ENCODE results near the gene ITPK1. TPM values are rescaled to one million over a fixed set of nuclear protein-coding genes. Genes with fewer than 3 reads are reported as not detected.

Gene ITPK1
- total and polyA plus RNA-seq, 2 donors (not counting 3 experiments of a cell fraction or from before 2014, with no cell fraction given): 39.6 to 51.8 TPM

GRCh38 chr14:92986254-92987147 is 129.2 kb downstream of the ITPK1 start:
- Histone ChIP-seq H2AFZ (ENCODE audit: low read depth, low read length) (no peak overlapping the region), H3K4me2 (ENCODE audit: insufficient read depth, low read length) (no peak overlapping the region), H3K4me3 (replicated peaks in 1 of 3; ENCODE audit: insufficient read depth in 1 of 3, low read depth in 1 of 3, low read length in 3 of 3) (no peak overlapping the region), H3K36me3 (ENCODE audit: control insufficient read depth in 2 of 2, extremely low read depth in 1 of 2, insufficient read depth in 2 of 2, low read length in 2 of 2) (no peaks in the 10 kb centered on the region), H3K9me1 (replicated peaks; ENCODE audit: control insufficient read depth, extremely low read depth, insufficient read depth, low read length) (no peaks in the 10 kb centered on the region), H4K20me1 (replicated peaks; ENCODE audit: control insufficient read depth, extremely low read depth, insufficient read depth, low read length) (no peaks in the 10 kb centered on the region), H3K27ac (ENCODE audit: insufficient read depth, low read depth, low read length) (no peak overlapping the region), H3K9me3 (replicated peaks; ENCODE audit: control insufficient read depth, insufficient read depth, low read length) (no peaks in the 10 kb centered on the region), H3K4me1 (ENCODE audit: control insufficient read depth, extremely low read depth, insufficient read depth, low read length) (no peaks in the 10 kb centered on the region), H3K79me2 (ENCODE audit: control insufficient read depth, insufficient read depth, low read length) (no peaks in the 10 kb centered on the region), H3K27me3 (ENCODE audit: control insufficient read depth in 2 of 2, insufficient read depth in 2 of 2, low read length in 2 of 2) (no peaks in the 10 kb centered on the region), H3K9ac (replicated peaks; ENCODE audit: extremely low read depth, insufficient read depth, low read length) (no peak overlapping the region)
- FAIRE-seq: no peak
- POLR2A ChIA-PET: no interaction called here
- intact Hi-C loops (cut with micrococcal nuclease) (no loop called here), dilution Hi-C loops (cut with MboI; ENCODE audit: extremely low pct_ligation_motif_present, low sequenced_read_pairs) (no loop called here)
- no TSS peak for BruUV-seq (replicated peaks)
- peak; percentile 27 for DNase-seq (ENCODE audit: low read depth, low spot score)
- CTCF ChIA-PET: interaction anchor here (0.7 to 1.4 kb wide), 3 partner anchors 34 to 146 kb away, joined by 3 to 5 read pairs (median 4); no protein-coding TSS in a partner anchor
- TF ChIP-seq GATA2 (IDR thresholded peaks at IDR 0.05; ENCODE audit: insufficient read depth, insufficient read length, low read depth, low read length) (no peak), MYC (IDR thresholded peaks at IDR 0.05; ENCODE audit: low read depth, low read length) (no peak), FOS (IDR thresholded peaks at IDR 0.05; ENCODE audit: borderline replicate concordance, insufficient read depth, low read length) (no peak), POLR2AphosphoS5 (IDR thresholded peaks at IDR 0.05; ENCODE audit: insufficient read depth, low read depth, low read length) (no peak), MAX (IDR thresholded peaks at IDR 0.05; ENCODE audit: insufficient read depth, insufficient read length) (no peak), EZH2 (IDR thresholded peaks at IDR 0.05; ENCODE audit: borderline replicate concordance, low read depth, low read length, severe bottlenecking) (no peak), POLR2A (IDR thresholded peaks at IDR 0.05; ENCODE audit: low read depth, low read length) (no peak), JUN (IDR thresholded peaks at IDR 0.05; ENCODE audit: borderline replicate concordance, insufficient read depth, insufficient read length, low read depth) (no peak)
- TF ChIP-seq, protein P1, sequence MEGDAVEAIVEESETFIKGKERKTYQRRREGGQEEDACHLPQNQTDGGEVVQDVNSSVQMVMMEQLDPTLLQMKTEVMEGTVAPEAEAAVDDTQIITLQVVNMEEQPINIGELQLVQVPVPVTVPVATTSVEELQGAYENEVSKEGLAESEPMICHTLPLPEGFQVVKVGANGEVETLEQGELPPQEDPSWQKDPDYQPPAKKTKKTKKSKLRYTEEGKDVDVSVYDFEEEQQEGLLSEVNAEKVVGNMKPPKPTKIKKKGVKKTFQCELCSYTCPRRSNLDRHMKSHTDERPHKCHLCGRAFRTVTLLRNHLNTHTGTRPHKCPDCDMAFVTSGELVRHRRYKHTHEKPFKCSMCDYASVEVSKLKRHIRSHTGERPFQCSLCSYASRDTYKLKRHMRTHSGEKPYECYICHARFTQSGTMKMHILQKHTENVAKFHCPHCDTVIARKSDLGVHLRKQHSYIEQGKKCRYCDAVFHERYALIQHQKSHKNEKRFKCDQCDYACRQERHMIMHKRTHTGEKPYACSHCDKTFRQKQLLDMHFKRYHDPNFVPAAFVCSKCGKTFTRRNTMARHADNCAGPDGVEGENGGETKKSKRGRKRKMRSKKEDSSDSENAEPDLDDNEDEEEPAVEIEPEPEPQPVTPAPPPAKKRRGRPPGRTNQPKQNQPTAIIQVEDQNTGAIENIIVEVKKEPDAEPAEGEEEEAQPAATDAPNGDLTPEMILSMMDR (IDR thresholded peaks at IDR 0.05; ENCODE audit: extremely low read depth in 1 of 2, insufficient read depth in 1 of 2, low read depth in 1 of 2, low read length in 2 of 2): no peak
